HG03045 (cell line): Measurements from ENCODE around the gene RXRA.

Source experiments
- ATAC-seq: cut with Tn5 transposase; IDR thresholded peaks from one replicate; pipeline ENCODE4 v1.9.1; 2021; ENCODE audit warnings: mild to moderate bottlenecking, moderate library complexity; ENCODE audit not compliant: unreplicated experiment

RXRA gene

GRCh38 chr9:134483361-134484184, 157.3 kb downstream of the RXRA start:
- no peak for ATAC-seq

- ATAC-seq: no peak
These were observed 158.2 kb downstream of the RXRA start for GRCh38 chr9:134484479-134484878.

- ATAC-seq: no peak
These were observed 159.4 kb downstream of the RXRA start for GRCh38 chr9:134485653-134486052.

- no peak for ATAC-seq
These were observed 159.9 kb downstream of the RXRA start for GRCh38 chr9:134486143-134486591.

GRCh38 chr9:134486596-134486995, 160.3 kb downstream of the RXRA start:
- no peak for ATAC-seq
